ENCODE measurements around the gene GCN1. TPM values are rescaled to one million over a fixed set of nuclear protein-coding genes. Genes with fewer than 3 reads are reported as not detected.

The GCN1 gene
- total RNA-seq, 2 experiments from 2014 or later: 143 to 146 TPM

GRCh38 chr12:120234643-120235368 lies 40.3 kb upstream of the GCN1 start:
- Mint-ChIP-seq H3K27me3 (no peaks in the 10 kb centered on the region), H3K4me3 (no peak overlapping the region), H3K27ac (no peak overlapping the region), H3K4me1 (peaks cover 65% of the 10 kb centered on the region), H3K9me3 (no peaks in the 10 kb centered on the region), H3K36me3 (no peaks in the 10 kb centered on the region)
- no peak for DNase-seq

- Mint-ChIP-seq H3K4me1 (peaks cover 75% of the 10 kb centered on the region), H3K36me3 (peaks cover 2% of the 10 kb centered on the region), H3K4me3 (peak overlapping the region; percentile 50), H3K27ac (peak overlapping the region; percentile 90), H3K9me3 (no peaks in the 10 kb centered on the region), H3K27me3 (no peaks in the 10 kb centered on the region)
- peak; percentile 78 for DNase-seq
Observed at GRCh38 chr12:120231316-120232011, 36.9 kb upstream of the GCN1 start.

DNA sequence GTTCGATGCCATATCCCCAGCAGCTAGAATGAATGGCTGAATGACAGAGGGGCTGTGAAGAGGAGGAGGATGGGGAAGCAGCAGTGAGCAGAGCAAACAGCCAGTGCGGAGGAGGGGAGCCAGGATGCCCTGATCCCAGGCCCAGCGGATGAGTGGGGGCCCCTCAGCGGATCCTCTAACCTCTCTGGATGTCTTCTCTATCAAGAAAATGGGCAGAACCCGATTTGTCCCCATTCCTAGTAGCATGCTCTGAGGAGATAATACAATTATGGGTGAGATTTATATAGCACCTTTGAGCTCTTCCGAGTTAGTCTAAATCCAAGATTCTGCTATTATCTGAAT lies 36.4 kb upstream of the GCN1 start:
- Mint-ChIP-seq H3K9me3 (no peaks in the 10 kb centered on the region), H3K36me3 (peaks cover 2% of the 10 kb centered on the region), H3K4me3 (peak overlapping the region; percentile 50), H3K4me1 (peaks cover 76% of the 10 kb centered on the region), H3K27me3 (no peaks in the 10 kb centered on the region), H3K27ac (peak overlapping the region; percentile 90)
- no peak for DNase-seq

- no peak for DNase-seq
- Mint-ChIP-seq H3K4me3 (peak overlapping the region; percentile 50), H3K4me1 (peaks cover 76% of the 10 kb centered on the region), H3K27me3 (no peaks in the 10 kb centered on the region), H3K36me3 (peaks cover 2% of the 10 kb centered on the region), H3K9me3 (no peaks in the 10 kb centered on the region), H3K27ac (peak overlapping the region; percentile 90)
Observed at GRCh38 chr12:120230326-120230973, 35.9 kb upstream of the GCN1 start.

DNA sequence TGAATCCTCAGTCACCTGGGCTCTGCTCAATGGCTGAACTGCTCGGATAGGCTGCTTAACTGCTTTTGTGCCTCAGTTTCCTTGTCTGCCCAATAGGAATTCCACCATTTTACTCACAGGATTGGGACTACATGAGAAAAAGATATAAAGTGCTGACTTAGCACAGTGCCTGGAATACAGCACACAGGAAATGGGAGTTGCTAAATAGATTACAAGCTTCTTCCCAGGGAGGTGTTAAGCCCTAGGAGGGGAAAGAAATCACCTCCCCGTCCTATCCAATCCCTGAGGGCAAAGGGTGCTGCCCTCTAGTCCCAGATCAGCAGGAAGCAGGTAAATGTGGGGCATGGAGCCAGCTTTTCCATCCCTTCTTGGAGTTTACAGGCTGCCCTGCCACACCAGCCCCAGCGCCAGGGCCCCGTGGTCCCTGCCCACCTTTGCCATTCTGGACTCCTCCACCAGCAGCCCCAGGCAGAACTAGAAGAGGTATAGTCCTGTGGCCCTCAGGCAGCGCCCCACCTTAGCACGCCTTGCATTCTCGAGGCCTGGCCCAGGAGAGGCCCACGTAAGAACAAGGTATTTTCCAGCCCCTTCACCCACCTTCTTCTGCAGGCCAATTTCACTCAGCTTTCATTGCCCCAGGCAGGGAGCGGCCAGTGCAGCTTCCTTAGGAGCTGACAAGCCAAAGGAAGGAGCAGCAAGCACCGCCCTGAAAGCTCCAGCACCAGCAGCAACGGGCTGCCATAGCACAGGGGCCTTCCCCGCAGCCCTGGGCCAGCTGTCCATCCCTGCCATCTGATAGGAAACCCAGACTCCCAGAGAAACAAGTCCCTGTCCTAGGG lies 35.2 kb upstream of the GCN1 start:
- Mint-ChIP-seq H3K4me3 (no peak overlapping the region), H3K27ac (peak overlapping the region; percentile 90), H3K9me3 (no peaks in the 10 kb centered on the region), H3K27me3 (no peaks in the 10 kb centered on the region), H3K4me1 (peaks cover 78% of the 10 kb centered on the region), H3K36me3 (peaks cover 2% of the 10 kb centered on the region)
- DNase-seq: no peak

DNA sequence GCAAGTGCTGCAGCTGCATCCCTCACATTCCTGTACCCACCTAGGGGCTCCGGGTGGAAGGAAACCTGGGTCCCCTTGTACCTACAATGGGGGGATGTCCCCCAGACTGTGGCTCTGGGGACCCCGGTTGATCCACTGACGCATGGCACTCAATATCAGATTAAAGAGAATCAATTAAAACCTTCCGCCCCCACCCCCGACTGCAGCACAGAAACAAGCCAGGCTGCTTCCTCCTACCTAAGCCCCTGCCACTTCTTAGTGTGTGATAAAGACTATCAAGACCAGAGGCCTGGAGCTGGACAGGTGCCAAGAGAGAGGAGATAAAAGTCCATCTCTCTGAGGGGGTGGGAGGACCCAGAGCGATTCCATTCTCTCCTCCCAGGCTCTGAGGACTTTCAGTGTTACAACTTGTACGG lies 34.6 kb upstream of the GCN1 start:
- Mint-ChIP-seq H3K36me3 (peaks cover 2% of the 10 kb centered on the region), H3K4me1 (peaks cover 79% of the 10 kb centered on the region), H3K9me3 (no peaks in the 10 kb centered on the region), H3K27me3 (no peaks in the 10 kb centered on the region), H3K4me3 (no peak overlapping the region), H3K27ac (peak overlapping the region; percentile 90)
- no peak for DNase-seq

DNA sequence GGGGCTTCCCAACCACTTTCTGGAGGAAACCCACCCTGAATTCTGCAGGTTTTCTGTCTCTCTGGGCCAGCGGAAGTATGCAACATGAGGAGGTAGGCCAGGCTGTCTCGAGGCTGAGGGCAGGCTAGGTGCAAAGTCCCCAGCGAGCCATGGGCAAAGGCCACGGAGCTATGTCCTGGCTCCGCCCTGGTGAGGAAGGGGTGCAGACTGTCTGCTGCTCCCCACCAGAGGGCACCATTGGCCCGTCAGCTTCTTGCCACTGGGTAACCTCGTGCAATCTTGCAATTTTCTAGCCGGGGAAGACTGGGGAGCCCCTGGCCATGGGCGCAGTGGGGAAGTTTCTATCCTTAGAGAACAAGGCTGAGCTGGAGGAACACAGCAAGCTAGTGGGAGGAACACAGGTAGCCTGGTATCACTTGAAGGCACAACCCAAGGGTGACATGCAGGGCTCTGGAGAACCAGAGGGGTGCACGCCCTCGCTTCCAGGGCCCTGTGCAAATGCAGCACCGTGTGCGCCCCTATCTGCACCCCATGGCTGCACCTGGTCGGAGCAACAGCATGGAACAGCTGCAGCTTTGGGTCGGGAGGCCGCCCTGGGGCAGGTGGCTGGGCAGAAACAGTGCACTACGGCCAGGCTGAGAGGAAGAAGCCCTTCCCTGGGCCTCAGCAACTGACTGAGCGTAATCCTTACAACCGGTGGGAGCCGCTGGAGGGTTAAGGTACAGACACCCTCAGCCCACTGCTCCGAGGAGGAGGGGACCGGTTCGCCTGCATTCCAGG lies 34.0 kb upstream of the GCN1 start:
- Mint-ChIP-seq H3K27me3 (no peaks in the 10 kb centered on the region), H3K9me3 (no peaks in the 10 kb centered on the region), H3K27ac (peak overlapping the region; percentile 65), H3K4me3 (peak overlapping the region; percentile 52), H3K4me1 (peaks cover 78% of the 10 kb centered on the region), H3K36me3 (peaks cover 2% of the 10 kb centered on the region)
- DNase-seq: peak; percentile 87

- Mint-ChIP-seq H3K9me3 (no peaks in the 10 kb centered on the region), H3K4me3 (no peak overlapping the region), H3K27me3 (no peaks in the 10 kb centered on the region), H3K4me1 (peaks cover 75% of the 10 kb centered on the region), H3K36me3 (peaks cover 2% of the 10 kb centered on the region), H3K27ac (peak overlapping the region; percentile 23)
- DNase-seq: no peak
Observed at GRCh38 chr12:120228041-120228290, 33.5 kb upstream of the GCN1 start.

DNA sequence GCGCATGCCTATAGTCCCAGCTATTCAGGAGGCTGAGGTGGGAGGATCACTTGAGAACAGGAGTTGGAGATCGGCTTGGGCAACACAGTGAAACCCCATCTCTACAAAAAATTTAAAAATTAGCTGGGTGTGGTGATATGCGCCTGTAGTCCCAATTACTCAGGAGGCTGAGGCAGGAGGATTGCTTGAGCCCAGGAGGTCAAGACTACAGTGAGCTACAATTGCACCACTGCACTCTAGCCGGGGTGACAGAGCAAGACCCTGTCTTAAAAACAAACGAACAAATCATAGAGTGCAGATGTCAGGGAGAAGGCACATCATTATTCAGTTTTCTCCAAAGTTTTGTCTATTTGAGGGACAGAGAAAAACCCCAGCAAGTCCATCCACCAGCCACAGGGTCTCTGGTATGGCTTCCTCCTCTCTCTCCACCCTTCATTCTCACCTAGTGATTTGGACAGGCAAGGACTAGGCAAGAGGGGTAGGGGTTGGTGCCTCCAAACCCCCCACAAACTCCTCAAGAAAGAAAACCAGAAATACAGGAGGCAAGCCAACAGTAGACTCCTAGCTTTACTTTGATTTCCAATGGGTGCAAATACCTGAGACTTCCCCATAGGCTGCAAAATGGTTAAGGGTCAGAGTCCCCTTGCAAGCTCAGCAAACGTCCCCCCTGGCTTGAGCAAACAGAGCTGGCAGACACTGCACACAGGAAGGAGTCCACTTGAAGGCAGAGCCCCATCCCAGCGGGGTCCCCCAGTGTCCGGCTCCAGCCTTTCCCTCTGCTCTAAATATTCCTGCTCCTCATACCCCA lies 32.9 kb upstream of the GCN1 start:
- H3K36me3 Mint-ChIP-seq: peaks cover 2% of the 10 kb centered on the region
- H3K4me1 Mint-ChIP-seq: peaks cover 69% of the 10 kb centered on the region
- no peak overlapping the region for H3K27ac Mint-ChIP-seq
- no peak overlapping the region for H3K4me3 Mint-ChIP-seq
- H3K27me3 Mint-ChIP-seq: no peaks in the 10 kb centered on the region
- DNase-seq: no peak
- H3K9me3 Mint-ChIP-seq: no peaks in the 10 kb centered on the region

DNA sequence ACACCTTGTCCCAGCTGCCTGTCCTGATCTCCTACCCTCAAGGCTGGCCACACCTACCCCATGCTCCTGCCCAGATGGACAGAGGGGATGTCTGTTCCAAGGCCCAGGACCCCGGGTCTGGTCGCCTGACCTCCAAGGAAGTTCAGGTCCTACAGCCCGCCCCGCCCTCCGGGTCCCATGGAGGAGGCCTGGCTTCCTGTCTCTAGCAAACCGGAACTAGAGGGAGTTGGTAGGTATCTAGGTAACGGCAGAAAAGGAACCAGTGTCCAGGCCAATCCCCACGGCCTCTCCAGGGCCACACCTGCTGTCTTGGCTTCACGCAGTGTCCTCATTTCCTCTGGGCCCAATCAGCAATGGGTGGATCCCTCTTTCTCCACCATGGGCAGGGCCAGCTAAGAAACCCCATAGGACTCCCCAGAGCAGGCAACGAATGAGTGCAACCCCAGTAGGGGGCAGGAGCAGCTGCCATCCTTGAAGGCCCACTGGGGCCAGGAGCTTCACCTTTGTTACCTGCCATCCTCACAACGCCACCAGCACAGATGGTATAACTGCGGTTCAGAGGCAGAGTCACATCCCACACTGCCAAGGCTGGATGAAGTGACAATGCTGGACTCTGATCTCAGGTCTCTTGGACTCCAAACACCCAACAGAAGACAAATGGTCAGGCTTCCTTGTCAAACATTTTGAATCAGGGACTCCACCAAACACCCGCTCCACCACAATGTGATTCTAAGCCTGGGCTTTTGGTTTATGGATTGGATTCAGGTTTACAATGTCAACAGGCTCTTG lies 31.5 kb upstream of the GCN1 start:
- peak; percentile 26 for DNase-seq
- H3K9me3 Mint-ChIP-seq: no peaks in the 10 kb centered on the region
- H3K4me3 Mint-ChIP-seq: peak overlapping the region; percentile 80
- H3K27ac Mint-ChIP-seq: peak overlapping the region; percentile 87
- no peaks in the 10 kb centered on the region for H3K27me3 Mint-ChIP-seq
- H3K36me3 Mint-ChIP-seq: peaks cover 2% of the 10 kb centered on the region
- H3K4me1 Mint-ChIP-seq: peaks cover 55% of the 10 kb centered on the region

DNA sequence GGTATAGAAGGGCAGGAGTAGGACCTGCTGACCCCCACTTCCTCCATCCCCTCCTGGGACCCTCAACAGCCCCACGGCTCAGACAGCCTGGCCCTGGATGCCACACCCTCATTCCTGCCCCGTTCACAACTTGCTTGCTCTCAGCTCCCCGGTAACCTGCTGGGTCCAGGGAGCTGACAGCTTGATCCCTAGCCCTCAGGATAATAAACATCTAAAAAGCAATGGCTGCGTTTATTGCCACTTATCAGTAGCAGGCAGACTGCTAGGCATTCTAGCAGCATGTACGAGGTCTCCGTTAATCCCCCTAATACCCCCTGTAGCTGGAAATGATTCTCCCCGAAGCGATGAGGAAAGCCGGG lies 30.7 kb upstream of the GCN1 start:
- Mint-ChIP-seq H3K4me1 (peaks cover 47% of the 10 kb centered on the region), H3K4me3 (peak overlapping the region; percentile 80), H3K36me3 (peaks cover 2% of the 10 kb centered on the region), H3K9me3 (no peaks in the 10 kb centered on the region), H3K27ac (peak overlapping the region; percentile 87), H3K27me3 (no peaks in the 10 kb centered on the region)
- no peak for DNase-seq

- Mint-ChIP-seq H3K27ac (peak overlapping the region; percentile 19), H3K36me3 (peaks cover 2% of the 10 kb centered on the region), H3K9me3 (no peaks in the 10 kb centered on the region), H3K4me1 (peaks cover 42% of the 10 kb centered on the region), H3K4me3 (peak overlapping the region; percentile 80), H3K27me3 (no peaks in the 10 kb centered on the region)
- no peak for DNase-seq
Observed at GRCh38 chr12:120224304-120225199, 30.0 kb upstream of the GCN1 start.
